Measurements from ENCODE around the gene APPL1.

APPL1 gene

DNA sequence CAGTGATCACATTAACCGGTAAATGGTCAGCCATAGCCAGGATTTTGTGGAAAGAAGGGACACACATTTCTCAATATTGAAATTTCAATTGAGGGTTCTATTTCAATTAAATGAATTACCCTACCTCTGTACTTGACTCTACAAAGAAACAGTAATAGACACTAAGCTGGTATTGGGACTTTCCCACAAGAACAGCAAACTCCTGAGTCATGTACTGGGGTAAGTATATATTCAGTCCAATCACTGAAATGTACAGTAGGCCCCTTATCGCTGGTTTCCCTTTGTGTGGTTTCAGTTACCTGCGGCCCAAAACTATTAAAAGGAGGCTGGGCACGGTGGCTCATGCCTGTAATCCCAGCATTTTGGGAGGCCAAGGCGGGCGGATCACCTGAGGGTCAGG, 47.3 kb downstream of the APPL1 start:
- no peak overlapping the region for H3K4me3 ChIP-seq (ENCODE audit: low read depth in 1 of 2, low read length in 1 of 2)
- TF ChIP-seq, protein P1, sequence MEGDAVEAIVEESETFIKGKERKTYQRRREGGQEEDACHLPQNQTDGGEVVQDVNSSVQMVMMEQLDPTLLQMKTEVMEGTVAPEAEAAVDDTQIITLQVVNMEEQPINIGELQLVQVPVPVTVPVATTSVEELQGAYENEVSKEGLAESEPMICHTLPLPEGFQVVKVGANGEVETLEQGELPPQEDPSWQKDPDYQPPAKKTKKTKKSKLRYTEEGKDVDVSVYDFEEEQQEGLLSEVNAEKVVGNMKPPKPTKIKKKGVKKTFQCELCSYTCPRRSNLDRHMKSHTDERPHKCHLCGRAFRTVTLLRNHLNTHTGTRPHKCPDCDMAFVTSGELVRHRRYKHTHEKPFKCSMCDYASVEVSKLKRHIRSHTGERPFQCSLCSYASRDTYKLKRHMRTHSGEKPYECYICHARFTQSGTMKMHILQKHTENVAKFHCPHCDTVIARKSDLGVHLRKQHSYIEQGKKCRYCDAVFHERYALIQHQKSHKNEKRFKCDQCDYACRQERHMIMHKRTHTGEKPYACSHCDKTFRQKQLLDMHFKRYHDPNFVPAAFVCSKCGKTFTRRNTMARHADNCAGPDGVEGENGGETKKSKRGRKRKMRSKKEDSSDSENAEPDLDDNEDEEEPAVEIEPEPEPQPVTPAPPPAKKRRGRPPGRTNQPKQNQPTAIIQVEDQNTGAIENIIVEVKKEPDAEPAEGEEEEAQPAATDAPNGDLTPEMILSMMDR (IDR thresholded peaks at IDR 0.05): no peak
- H3K36me3 ChIP-seq: peaks cover 39% of the 10 kb centered on the region
- no peak overlapping the region for H3K27ac ChIP-seq
- H3K9me3 ChIP-seq: no peaks in the 10 kb centered on the region
- peaks cover 7 to 13% of the 10 kb centered on the region in 2 experiments for H3K4me1 ChIP-seq (ENCODE audit: control insufficient read depth in 1 of 2, insufficient read depth in 1 of 2, low read depth in 1 of 2, low read length in 1 of 2)
- no peaks in the 10 kb centered on the region for H3K27me3 ChIP-seq

DNA sequence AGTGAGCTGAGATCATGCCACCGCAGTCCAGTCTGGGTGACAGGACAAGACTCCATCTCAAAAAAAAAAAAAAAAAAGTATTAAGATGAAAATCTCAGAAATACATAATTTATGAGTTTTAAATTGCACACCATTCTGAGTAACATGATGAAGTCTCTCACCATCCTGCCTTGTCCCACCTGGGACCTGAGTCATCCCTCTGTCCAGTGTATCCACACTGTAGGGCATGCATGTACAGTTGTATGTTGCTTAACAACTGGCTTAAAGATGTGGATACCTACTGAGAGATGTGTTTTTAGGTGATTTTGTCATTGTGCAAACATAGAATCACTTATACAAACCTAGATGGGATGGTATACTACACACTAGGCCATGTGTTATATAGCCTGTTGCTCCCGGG, 47.9 kb downstream of the APPL1 start:
- Histone ChIP-seq H3K4me1 (ENCODE audit: control insufficient read depth in 1 of 2, insufficient read depth in 1 of 2, low read depth in 1 of 2, low read length in 1 of 2) (peaks cover 7 to 13% of the 10 kb centered on the region in 2 experiments), H3K4me3 (ENCODE audit: low read depth in 1 of 2, low read length in 1 of 2) (no peak overlapping the region), H3K27ac (no peak overlapping the region), H3K27me3 (no peaks in the 10 kb centered on the region), H3K36me3 (peaks cover 33% of the 10 kb centered on the region), H3K9me3 (no peaks in the 10 kb centered on the region)
- TF ChIP-seq, protein P1 (IDR thresholded peaks at IDR 0.05): no peak

DNA sequence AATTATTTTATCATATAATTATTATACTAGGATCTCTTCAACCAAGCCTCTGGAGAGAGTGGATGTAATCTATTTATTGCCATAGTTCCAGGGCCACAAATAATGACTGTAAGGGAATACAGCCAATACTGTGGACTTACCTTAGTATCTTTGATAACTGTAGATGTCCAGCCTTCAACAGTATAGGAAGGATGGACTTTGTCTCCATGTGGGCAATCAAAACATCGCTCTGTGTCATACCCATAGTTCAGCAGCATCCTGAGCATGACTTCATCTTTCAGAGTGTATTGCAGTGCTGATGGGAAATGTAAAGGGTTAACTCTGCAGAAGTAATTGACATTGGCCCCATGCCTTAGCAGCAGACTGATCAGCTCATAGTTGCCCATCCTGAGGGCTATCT, 50.7 kb downstream of the APPL1 start:
- peaks cover 7 to 13% of the 10 kb centered on the region in 2 experiments for H3K4me1 ChIP-seq (ENCODE audit: control insufficient read depth in 1 of 2, insufficient read depth in 1 of 2, low read depth in 1 of 2, low read length in 1 of 2)
- H3K4me3 ChIP-seq (ENCODE audit: low read depth in 1 of 2, low read length in 1 of 2): no peak overlapping the region
- H3K9me3 ChIP-seq: no peaks in the 10 kb centered on the region
- TF ChIP-seq, protein P1 (IDR thresholded peaks at IDR 0.05): no peak
- no peaks in the 10 kb centered on the region for H3K27me3 ChIP-seq
- peak overlapping the region; percentile 36 for H3K27ac ChIP-seq
- peaks cover 9% of the 10 kb centered on the region for H3K36me3 ChIP-seq

DNA sequence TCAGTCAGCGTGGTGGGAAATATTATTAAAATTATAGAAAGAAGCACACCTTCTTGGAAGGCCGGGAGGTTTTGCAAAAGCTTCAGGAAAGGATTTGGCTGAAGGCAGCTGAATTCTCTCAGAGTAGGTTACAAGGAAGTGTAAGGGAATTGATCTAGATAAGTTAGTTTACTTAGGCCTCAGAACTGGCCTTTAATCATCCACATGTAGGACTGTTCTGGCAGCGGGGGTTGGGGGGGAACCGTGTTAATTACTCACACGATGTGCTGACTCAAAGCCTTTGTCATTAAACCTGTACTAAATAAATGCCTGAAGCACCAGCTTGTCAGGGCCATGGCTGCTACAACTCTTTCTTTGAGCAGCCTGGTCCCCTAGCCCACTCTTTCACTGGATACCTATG, 52.2 kb downstream of the APPL1 start:
- Histone ChIP-seq H3K27me3 (no peaks in the 10 kb centered on the region), H3K36me3 (peaks cover 4% of the 10 kb centered on the region), H3K9me3 (no peaks in the 10 kb centered on the region), H3K27ac (no peak overlapping the region), H3K4me1 (ENCODE audit: control insufficient read depth in 1 of 2, insufficient read depth in 1 of 2, low read depth in 1 of 2, low read length in 1 of 2) (peaks cover 7 to 13% of the 10 kb centered on the region in 2 experiments), H3K4me3 (ENCODE audit: low read depth in 1 of 2, low read length in 1 of 2) (no peak overlapping the region)
- TF ChIP-seq, protein P1 (IDR thresholded peaks at IDR 0.05): no peak

DNA sequence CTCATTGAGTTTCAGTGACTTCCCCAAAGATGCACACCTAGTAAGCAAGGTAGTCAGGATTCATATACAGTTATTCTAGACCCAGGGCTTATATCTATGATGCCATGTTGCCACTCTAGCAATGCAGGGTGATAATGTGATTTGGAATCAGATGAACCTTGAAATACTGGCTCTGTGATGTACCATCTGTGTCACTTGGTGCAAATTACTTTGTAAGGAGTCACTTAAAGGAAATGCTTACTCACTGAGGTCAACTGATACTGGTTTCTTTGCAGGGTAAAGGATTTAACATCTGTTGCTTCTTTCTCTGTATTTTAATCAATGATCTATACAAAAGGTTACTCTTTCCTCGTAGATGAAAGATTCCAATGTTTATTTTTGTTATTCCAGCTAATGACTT, 54.2 kb downstream of the APPL1 start:
- H3K4me3 ChIP-seq (ENCODE audit: low read depth in 1 of 2, low read length in 1 of 2): no peak overlapping the region
- H3K27me3 ChIP-seq: no peaks in the 10 kb centered on the region
- TF ChIP-seq, protein P1 (IDR thresholded peaks at IDR 0.05): no peak
- no peaks in the 10 kb centered on the region for H3K36me3 ChIP-seq
- H3K9me3 ChIP-seq: no peaks in the 10 kb centered on the region
- peaks cover 7 to 13% of the 10 kb centered on the region in 2 experiments for H3K4me1 ChIP-seq (ENCODE audit: control insufficient read depth in 1 of 2, insufficient read depth in 1 of 2, low read depth in 1 of 2, low read length in 1 of 2)
- H3K27ac ChIP-seq: no peak overlapping the region

DNA sequence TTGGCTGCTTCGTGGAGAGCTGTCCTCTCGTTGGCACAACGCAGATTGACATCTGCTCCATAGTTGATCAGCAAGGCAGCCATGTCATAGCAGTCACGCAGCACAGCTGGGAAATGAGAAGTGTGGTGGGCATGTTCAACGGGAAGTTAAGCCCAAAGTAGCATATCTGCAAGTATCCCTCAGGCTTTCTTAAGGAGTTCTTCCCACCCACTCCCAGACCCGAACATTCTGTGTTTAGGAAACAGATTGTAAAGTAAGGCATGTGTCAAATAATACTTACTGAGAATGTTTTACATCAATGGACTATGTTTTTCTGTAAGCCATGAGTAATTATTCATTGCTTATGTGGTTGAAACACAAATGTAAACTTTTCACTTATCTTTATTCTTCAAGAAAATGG, 55.8 kb downstream of the APPL1 start:
- Histone ChIP-seq H3K27ac (no peak overlapping the region), H3K9me3 (no peaks in the 10 kb centered on the region), H3K27me3 (no peaks in the 10 kb centered on the region), H3K4me3 (ENCODE audit: low read depth in 1 of 2, low read length in 1 of 2) (no peak overlapping the region), H3K4me1 (ENCODE audit: control insufficient read depth in 1 of 2, insufficient read depth in 1 of 2, low read depth in 1 of 2, low read length in 1 of 2) (peaks cover 7 to 10% of the 10 kb centered on the region in 2 experiments), H3K36me3 (no peaks in the 10 kb centered on the region)
- TF ChIP-seq, protein P1 (IDR thresholded peaks at IDR 0.05): no peak

All from neutrophil (primary cell).